Globus pallidus (tissue), 1 donor: ENCODE results near the gene TJP3.

Source experiments
- DNase-seq: peaks from one replicate; pipeline ENCODE4 v3.0.0-alpha.2; 2015; ENCODE audit warnings: low spot score

The TJP3 gene

GRCh38 chr19:3691726-3692125 is 16.5 kb upstream of the TJP3 start:
- DNase-seq = no peak

GRCh38 chr19:3692141-3693024 is 15.8 kb upstream of the TJP3 start:
- DNase-seq = no peak

- no peak for DNase-seq
Measured at GRCh38 chr19:3693025-3693925, 14.9 kb upstream of the TJP3 start.

- no peak for DNase-seq
Measured at GRCh38 chr19:3694361-3695123, 13.6 kb upstream of the TJP3 start.

- DNase-seq = no peak
Measured at GRCh38 chr19:3695124-3695733, 13.0 kb upstream of the TJP3 start.

- DNase-seq = no peak
Measured at GRCh38 chr19:3695986-3696659, 12.1 kb upstream of the TJP3 start.

- no peak for DNase-seq
Measured at GRCh38 chr19:3696660-3696995, 11.6 kb upstream of the TJP3 start.

- DNase-seq = no peak
Measured at GRCh38 chr19:3697094-3697493, 11.1 kb upstream of the TJP3 start.

- DNase-seq = no peak
Measured at GRCh38 chr19:3697671-3698385, 10.4 kb upstream of the TJP3 start.

GRCh38 chr19:3698386-3698950 is 9.7 kb upstream of the TJP3 start:
- DNase-seq = no peak

GRCh38 chr19:3698974-3699740 is 9.0 kb upstream of the TJP3 start:
- peak; percentile 35 for DNase-seq

GRCh38 chr19:3699741-3700241 is 8.4 kb upstream of the TJP3 start:
- no peak for DNase-seq

- DNase-seq = peak; percentile 83
Measured at GRCh38 chr19:3700242-3701032, 7.7 kb upstream of the TJP3 start, which contains the start of gene PIP5K1C. TSS of gene PIP5K1C (minus strand) at chr19:3700468. CDS start at chr19:3700390, 78 bp downstream.

GRCh38 chr19:3701200-3701599 is 7.0 kb upstream of the TJP3 start:
- no peak for DNase-seq

- no peak for DNase-seq
Measured at GRCh38 chr19:3707868-3708206, 347 bp upstream of the TJP3 start.

- DNase-seq = peak; percentile 38
Measured at GRCh38 chr19:3710265-3710812, 2.2 kb downstream of the TJP3 start.

- no peak for DNase-seq
Measured at GRCh38 chr19:3712663-3713611, 4.8 kb downstream of the TJP3 start.
